NCI-H2196 treated with DMSO at 0.1 percent for 48 hours (cell line): Measurements from ENCODE around the gene KISS1.

Source experiments
- DNase-seq: peaks from one replicate; lab custom pipeline; 2025; ENCODE audit not compliant: unreplicated experiment; lab: John Stamatoyannopoulos, UW

KISS1 gene

GRCh38 chr1:204192589-204193352 lies 3.5 kb downstream of the KISS1 start:
- no peak for DNase-seq

GRCh38 chr1:204192046-204192445 lies 4.2 kb downstream of the KISS1 start:
- DNase-seq: no peak

GRCh38 chr1:204191456-204191855 lies 4.8 kb downstream of the KISS1 start:
- DNase-seq: no peak

- no peak for DNase-seq
These were observed 5.8 kb downstream of the KISS1 start for GRCh38 chr1:204190212-204191211.

GRCh38 chr1:204188959-204189639 lies 7.2 kb downstream of the KISS1 start:
- no peak for DNase-seq

GRCh38 chr1:204186597-204186996 lies 9.7 kb downstream of the KISS1 start:
- DNase-seq: no peak

GRCh38 chr1:204181116-204181515 lies 15.2 kb downstream of the KISS1 start:
- DNase-seq: no peak

- no peak for DNase-seq
These were observed 16.2 kb downstream of the KISS1 start for GRCh38 chr1:204180133-204180532.

- no peak for DNase-seq
These were observed 17.6 kb downstream of the KISS1 start for GRCh38 chr1:204178487-204179281.

GRCh38 chr1:204177133-204177532 lies 19.2 kb downstream of the KISS1 start:
- no peak for DNase-seq

GRCh38 chr1:204176049-204176448 lies 20.2 kb downstream of the KISS1 start:
- DNase-seq: no peak

GRCh38 chr1:204174958-204175357 lies 21.3 kb downstream of the KISS1 start:
- DNase-seq: no peak

GRCh38 chr1:204172404-204173029 lies 23.8 kb downstream of the KISS1 start:
- DNase-seq: no peak

- no peak for DNase-seq
These were observed 24.5 kb downstream of the KISS1 start for GRCh38 chr1:204171751-204172178.

- DNase-seq: no peak
These were observed 25.7 kb downstream of the KISS1 start for GRCh38 chr1:204170494-204171155.

- DNase-seq: no peak
These were observed 26.4 kb downstream of the KISS1 start for GRCh38 chr1:204169858-204170257.

GRCh38 chr1:204167730-204168129 lies 28.6 kb downstream of the KISS1 start:
- no peak for DNase-seq

- DNase-seq: no peak
These were observed 30.1 kb downstream of the KISS1 start, which contains the start of gene REN for GRCh38 chr1:204166219-204166618. Gene REN, minus strand, starts transcription at chr1:204166337. Its CDS starts 44 bp downstream, at chr1:204166293.

- peak; percentile 78 for DNase-seq
These were observed 33.7 kb downstream of the KISS1 start for GRCh38 chr1:204162494-204163074.
